Midbrain (tissue), 1 donor: Measurements from ENCODE around the gene DNAH14.

Source experiments
- DNase-seq: peaks from one replicate; lab custom pipeline; 2025; lab: John Stamatoyannopoulos, UW

The DNAH14 gene

DNA sequence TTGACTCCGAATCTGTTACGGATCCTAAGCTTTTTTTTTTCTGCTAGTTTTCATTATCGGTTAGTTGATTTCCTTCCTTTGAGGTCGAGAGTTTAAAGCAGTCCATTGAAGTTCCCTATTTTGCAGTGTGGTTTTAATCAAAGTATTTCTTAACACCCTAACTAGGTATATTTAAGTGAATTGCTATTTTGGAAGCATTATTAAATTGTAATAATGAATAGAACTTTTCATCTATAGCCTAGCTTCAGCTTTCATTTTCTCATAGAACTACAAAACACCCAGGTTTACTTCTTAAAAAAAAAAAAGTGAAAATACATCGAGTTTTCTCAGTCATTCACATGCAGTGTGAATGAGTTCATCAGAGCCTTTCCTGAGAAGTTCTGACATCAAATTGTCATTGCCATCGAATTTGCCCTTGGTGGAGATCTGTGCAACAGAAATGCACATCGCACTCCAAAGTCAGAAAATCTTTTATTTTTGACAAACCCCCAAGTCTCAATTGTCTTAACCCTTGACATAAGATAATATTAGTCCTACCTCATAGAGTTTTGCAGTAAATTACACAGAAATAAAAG, 499.5 kb downstream of the DNAH14 start:
- DNase-seq: no peak

DNA sequence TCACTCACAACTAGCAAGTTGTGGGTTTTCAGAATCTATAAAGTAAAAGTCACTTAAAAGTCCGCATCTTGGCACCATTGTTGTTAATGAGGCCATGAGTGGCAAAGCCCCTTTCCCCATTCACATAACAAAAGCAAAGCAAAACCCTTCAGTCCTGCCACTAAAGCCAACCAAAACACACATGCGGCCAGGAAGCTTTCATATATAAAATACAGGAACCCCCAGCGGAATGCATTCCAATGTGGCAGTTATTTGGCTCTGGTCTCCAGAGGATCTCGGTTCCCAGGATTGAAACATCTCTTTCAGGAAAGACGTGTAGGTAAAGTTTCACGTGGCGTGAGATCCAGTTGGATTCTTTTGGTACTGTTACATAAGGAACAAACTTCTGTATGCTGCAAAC, 500.8 kb downstream of the DNAH14 start:
- DNase-seq: no peak

DNA sequence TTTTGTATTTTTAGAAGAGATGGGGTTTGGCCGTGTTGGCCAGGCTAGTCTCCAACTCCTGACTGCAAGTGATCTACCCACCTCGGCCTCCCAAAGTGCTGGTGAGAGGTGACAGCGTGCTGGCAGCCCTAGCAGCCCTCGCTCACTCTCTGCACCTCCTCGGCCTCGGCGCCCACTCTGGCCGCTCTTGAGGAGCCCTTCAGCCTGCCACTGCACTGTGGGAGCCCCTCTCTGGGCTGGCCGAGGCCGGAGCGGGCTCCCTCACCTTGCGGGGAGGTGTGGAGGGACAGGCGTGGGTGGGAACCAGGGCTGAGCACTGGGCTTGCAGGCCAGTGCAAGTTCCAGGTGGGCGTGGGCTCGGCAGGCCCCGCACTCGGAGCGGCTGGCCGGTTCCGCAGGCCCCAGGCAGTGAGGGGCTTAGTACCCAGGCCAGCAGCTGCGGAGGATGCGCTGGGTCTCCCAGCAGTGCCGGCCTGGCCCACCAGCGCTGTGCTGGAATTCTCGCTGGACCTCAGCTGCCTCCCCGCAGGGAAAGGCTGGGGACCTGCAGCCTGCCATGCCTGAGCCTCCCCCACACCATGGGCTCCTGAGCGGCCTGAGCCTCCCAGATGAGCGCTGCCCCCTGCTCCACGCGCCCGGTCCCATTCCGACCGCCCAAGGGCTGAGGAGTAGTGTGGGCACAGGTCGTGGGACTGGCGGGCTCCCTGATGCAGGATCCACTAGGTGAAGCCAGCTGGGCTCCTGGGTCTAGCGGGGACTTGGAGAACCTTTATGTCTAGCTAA, 501.8 kb downstream of the DNAH14 start:
- no peak for DNase-seq

DNA sequence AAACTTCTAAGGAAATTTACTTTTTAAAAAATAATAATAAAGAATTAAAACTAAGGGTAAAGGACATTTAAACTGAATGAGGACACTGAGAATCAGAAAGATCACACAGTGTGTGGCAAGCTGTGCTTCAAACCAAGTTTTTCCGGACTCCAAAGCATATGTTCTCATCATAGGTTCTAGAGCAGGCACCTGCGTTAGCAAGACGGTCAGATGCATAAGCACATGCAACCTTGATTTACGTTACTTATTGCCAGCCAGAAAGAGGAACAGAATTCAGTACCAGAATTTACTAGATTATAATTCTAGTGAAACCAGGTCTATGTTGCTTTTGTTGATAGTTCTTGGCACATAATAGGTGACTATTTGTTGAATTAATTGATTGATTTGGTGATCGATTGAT, 504.6 kb downstream of the DNAH14 start:
- DNase-seq: no peak

DNA sequence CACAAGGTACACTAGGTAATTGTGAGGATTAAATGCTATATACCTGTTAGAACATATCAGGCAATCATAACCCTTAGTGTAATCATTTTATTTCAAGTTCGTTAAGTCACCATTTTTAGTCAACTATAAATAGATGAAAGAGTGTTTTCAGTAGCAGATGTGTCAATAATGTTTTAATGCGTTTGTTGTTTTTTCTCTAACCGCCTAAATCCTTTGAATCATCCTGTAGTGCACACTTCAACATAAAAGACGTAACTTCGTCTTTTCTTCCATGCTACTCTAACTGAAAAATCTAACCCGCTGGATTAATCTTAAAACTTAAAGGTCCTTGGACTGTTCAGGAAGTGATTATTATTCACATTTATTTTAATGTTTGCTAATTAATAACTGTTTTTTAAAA, 505.6 kb downstream of the DNAH14 start:
- DNase-seq: no peak

DNA sequence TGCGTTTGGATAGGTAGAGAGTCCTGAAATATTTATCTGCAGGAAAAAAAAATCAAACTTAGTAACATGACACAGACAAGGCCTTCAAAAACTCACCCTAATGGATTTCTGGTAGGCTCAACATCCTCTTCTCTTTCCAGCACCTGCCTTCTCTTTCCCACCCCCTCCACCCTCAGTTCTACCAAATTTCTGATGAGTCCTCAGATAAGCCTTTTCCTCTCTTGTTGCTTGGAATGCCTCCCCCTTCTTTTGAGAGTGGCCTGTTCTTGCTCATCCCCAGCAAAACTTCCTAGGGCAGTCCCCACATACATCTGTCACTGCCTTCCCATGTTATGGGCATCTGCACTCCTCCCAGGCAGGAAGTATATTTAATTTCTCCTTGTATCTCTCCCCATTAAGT, 506.0 kb downstream of the DNAH14 start:
- no peak for DNase-seq

DNA sequence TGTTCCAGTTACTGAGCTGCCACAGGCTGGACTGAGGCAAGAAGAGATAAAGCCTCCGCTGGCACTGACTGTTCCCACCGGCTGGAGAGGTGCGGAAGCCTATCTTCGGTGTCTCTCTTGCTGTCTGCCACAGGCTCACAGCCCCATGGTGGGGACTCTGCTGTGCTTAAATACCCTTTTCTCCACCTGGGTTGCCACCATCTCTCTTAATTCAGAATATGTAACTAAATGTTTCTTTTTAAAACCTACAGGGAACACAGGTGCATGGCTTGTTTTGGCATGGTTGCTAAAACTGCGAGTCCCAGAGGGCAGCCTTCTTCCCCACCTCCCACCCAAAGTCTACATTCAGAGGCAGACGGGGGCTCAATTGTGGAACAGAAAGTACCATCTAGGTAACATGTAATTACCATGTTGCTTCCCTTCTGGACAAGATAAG, 506.5 kb downstream of the DNAH14 start:
- no peak for DNase-seq

DNA sequence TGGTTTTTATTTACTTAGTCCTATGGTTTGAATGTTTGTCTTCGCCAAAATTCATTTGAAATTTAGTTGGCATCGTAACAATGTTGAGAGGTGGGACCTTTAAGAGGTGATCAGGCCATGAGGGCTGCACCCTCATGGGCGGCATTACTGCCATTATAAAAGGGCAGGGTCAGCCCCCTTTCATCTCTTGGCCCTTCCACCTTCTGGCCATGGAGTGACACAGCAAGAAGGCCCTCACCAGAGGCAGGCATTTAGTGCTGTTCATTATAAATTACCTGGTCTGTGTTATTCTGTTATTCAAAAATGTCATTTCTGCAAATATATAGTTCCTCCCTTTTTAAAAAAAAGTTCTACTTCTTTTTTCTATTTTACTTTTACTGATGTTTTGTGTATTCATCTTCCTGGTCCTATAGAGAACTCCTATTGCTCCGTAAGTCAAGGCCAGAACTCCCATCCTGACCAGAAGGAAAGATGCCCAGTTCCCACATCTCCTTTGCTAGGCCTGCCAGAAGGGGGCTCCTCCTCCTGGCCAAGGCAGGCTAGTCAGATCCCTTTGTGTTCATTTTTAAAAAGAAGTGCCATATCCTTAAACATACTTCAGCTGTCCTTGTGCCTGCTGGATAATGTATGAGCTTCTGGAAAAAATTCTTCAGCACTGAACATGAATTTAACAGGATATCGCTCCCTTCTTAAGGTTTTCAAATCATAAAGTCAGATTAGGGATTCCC, 508.4 kb downstream of the DNAH14 start:
- DNase-seq: peak; percentile 29

DNA sequence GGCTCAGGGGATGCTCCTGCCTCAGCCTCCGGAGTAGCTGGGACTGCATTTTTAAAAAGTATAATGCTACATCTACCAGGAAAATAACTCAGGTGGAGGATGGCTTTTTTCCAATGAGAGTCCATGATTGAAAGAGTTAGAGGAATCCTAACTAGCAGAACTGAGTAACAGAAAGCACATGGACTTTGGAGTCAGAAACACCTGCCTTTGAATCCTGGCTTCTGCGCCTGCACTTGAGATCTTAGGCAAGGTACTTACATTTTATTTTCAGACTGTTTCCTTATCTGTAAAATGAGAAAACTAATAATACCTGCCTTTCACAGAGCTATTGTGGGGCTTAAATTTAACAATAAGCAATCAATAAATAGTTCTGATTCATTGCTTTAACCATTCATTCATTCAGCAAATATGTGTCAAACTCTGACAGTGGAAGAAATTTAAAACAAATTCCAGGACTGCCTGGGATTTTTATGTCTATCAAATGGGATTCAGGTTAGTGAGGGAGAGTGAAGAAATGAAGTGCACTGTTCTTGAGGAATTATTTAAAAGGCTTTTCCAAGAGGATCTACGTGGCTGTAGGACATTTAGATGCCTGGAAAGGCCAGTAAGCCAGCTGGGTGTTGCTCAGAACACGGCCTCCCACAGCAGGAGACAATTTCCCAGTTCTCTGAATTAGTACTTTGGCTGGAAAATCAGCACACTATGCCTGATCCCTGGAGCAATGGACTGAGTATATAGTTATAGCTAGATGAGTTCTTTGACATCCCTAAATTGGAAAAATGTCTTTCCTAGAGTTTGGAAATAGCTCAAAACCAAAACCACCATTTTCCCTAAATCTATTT, 511.1 kb downstream of the DNAH14 start:
- no peak for DNase-seq

DNA sequence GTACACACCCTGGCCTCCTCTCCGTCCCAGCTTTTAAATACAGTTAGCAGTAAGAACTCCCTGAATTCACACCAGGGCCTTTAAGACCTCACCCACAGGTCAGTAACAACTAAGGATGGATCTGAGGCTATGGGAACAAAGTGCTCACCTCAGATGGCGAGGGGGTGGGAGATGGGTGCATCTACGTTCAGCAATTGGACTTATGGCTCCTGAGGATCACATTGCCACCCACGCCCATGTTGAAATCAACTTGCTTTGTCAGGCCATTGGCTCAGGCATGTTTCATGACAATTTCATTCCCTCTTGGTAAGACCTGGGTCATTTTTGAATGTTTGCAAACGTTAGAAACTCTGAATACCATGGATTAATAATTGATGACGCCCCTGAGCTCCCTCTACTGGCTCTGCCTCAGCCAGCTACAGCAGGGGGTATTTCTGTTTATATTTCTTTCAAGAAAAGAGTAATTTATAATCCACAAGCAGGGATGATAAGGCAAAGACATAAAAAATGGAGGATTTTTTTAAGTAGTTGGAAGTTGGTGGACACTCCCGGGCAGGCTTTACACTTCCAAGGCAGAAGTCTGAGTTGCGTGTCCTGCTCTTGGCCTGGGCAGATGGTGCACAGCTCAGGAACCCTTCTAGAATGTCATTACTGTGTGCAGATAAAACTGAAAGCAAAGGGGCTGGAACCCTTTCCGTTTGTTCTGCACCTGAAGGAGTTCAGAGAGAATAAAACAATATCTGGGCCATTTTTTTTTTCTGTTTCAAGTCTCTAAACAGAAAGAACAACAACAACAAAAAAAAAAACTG, 512.0 kb downstream of the DNAH14 start:
- no peak for DNase-seq

DNA sequence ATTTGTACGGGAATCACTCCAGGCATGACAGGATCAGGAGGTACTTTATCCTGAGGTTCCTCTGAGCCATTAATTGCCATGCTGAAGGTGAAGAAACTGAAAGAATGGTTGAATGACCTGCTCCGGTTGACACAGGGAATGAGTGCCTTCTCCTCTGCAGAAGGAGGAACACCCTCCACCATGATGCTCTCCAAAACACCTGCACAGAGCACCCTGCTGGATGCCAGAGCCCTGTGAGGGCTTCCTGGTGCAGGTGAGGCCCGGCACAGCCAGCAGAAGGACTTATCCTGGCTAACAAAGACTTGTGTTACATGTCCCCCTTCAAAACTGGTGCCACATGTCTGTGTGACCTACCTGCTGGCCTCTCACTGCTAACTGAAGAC, 512.6 kb downstream of the DNAH14 start:
- no peak for DNase-seq

DNA sequence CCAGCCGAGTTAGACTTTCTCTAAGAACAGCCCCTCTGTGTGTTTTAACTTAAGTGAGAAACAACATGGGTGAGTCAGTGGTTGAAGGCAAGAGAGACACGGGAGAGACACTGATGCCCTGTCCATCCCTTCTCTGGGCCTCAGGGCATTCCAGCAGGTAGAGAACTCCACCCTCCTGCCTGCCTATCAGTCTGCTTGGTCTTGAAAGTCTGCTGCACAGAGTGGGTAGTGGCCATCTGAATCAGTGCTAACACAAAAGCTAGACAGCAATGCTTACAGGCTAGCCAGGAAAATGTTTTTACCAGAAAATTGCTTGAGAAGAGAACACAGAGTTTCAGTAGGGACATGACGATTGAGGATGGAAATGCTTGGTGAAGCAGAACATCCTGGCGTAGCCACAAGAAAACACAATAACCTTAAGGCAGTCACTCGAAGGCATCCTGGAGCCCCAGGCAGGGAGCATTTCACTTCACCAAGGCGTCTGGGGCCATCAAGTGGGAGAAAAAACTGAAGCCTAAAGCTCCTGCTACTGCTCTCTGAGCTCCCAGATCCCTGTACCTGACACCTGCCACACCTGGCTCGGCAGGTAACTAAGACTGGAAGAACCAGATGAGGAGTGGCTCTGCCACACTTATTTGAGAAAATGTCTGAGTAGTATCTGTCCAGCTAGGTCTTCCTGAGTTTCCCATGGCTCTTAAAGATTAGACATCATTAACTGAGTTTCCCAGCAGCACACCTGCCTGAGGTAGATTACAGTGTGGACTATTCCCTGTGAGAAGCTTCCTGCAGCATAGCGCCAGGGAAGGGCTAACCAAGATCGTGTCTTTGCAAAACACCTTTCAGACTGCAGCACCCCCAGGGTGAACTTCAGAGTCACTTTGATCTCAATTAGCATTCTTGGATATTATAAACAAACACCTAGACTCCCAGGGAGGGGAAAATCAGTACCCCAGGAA, 516.4 kb downstream of the DNAH14 start:
- DNase-seq: no peak

DNA sequence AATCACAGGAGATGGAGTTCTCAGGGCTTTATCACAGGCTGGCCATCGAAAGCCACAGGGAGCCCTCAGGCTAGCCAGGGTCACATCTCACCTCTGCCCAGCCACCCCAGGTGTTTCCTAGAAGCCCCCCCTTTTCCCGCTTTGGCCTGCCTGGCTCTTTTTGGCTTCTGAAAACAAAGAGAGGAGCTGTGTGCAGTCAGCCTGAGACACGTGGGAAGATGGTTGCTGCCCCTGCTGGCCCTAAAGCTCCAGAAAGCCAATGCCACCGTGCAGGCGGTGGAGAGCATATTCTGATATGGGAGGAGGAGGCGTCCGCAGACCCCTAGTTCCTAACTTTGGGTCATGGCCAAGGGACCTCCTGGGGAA, 517.1 kb downstream of the DNAH14 start:
- DNase-seq: no peak

DNA sequence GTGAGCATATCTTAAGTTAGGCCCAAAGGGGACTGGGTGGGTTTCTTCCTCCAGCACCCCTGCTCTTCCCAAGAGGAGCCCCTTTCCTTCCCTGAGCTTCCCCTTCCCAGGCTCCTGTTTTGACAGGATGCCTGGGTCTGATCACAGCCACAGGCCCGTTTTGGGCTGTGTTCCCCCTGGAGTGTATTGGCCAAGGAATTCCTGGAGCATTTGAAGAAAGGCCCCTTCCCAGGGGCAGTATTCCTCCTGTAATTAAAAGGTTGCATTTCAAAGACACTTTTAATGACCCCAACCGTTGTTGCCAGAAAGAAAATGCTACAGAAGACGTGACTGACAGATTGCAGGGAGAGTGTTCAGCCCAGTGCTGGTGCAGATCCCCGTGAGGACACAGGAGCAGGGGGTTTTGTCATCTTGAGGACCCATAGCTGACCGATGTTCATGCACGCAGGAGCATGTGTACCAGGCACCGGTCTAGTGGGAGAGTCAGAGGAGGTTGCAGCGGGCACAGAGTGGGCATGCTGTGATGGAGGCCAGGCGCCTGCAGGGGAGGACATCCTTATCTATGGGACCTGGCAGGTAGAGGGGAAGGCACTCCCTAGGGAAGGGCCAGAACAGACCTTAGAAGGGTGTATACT, 517.6 kb downstream of the DNAH14 start:
- DNase-seq: no peak

DNA sequence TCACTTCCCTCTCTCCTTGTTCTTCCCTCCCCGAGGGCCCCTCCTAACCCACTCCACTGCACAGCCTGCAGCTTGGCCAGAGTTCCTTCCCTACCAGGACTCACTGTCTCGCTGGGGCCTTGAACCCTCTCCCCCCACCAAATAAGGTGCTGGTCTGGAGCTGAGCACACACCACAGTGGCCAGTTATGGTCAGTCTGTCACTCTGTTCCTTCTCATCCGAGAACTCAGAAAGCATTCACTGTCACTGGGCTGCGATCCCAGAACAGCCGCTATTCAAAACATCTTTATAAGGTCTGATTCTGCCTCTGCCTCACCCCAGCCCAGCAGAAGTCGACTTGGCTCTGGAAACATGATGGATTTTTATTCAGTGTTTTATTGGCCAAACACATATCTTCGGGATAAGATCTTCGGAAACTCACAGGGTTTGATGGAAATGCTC, 518.2 kb downstream of the DNAH14 start:
- peak; percentile 82 for DNase-seq

DNA sequence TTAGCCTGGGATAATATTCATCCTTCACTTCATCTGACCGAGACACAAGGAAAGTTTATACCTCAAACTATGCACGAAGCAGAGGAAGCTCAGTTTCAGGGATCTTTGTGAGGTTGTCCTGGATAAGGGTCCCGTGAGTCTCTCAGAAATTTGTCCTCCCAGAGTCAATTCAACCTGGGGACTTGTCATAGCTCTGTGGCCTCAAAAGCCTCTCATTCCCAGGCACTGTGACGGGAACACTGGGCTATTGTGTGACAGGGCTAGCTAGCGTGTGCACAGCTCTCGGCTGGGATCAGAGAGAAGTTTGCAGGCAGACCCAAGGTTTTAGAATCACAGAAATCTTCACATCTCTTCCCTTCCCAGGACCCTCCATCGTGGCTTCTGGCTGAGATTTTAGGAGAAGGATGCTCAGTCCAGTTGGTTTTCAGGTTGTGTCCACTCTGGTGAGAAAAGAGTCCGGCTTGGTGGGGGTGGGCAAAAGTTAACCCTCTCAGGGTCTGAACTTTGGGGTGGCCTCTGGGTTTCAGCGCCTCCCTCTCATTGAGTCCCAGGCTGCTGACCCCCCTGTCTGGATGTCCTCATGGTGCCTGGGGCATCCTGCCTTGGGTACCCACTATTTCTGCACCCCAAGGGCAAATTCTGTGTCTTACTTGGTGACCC, 518.8 kb downstream of the DNAH14 start:
- peak; percentile 79 for DNase-seq
